Activated CD4-positive, alpha-beta T cell treated with anti-CD3 and anti-CD28 coated beads for 48 hours (primary cell): Measurements from ENCODE around the gene LPAR1.

Experiments used
- DNase-seq: peaks from one replicate; pipeline ENCODE4 v3.0.0-alpha.2; 2020

Gene LPAR1

GRCh38 chr9:110950041-110950645, 88.1 kb downstream of the LPAR1 start:
- no peak for DNase-seq

DNA sequence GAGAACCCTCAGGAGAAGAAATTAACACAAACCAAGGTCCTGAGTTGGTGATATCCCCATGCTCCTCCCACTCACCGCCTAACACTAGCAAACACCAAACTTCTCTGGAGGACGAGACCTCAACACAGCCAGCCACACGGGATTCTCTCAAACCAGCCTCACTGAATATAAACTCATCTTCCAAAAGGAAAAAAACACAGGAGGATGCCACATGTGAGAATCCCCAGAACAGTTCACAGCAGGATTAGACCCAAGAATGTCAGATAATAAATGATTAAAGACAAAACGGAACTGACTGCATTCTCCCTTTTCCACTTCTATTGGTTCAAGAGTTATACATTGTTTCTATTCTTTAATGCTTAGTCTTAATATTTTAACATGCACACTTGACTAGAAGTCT, 89.2 kb downstream of the LPAR1 start:
- DNase-seq = no peak

GRCh38 chr9:110947491-110948044, 90.7 kb downstream of the LPAR1 start:
- DNase-seq = no peak

DNA sequence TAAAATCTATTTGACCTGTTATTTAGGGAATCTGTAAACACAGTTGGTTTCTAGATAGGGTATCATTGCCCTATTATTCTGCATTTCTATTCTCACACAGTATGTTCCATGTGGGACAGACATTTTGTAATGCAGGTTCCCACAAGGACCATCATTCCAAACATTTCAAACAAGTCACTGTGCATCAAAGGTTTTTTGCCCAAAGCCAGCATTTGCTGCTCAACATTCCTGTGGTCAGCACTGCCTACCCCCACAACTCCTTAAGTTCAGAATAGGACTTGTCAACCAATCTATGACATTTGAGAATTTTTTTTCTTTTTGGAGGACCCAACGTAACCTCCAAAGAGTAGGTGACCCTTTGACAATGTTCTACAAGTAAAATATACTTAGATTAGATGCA, 95.7 kb downstream of the LPAR1 start:
- DNase-seq = no peak

DNA sequence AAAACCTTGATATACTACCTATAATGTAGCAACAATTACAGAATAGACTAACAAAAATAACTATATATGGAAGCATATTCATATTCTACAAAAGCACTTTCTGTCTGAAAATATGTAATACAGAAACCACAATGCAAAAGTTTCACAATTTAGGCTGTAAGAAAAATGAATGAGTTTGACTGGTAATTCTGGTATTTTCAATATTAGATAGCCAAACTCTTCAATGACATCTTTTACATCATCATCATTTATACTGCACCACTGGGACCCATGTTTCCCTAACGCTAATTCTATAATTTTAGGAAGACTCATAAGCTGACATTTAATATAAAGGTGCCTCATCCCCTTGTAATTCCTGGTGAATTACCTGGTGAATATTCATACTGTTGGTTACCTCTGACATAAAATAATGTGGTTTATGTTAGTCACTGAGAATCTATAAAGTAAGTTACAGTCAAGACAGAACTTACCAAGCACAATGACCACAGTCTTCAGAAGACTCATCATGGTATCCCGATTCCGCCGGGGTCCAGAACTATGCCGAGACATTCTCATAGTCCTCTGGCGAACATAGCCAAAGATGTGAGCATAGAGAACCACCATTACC, 97.2 kb downstream of the LPAR1 start:
- DNase-seq = no peak

GRCh38 chr9:110939573-110939972, 98.7 kb downstream of the LPAR1 start:
- DNase-seq = no peak

- DNase-seq = no peak
Observed at GRCh38 chr9:110939047-110939446, 99.2 kb downstream of the LPAR1 start.

GRCh38 chr9:110938242-110938641, 100.0 kb downstream of the LPAR1 start:
- no peak for DNase-seq

- DNase-seq = no peak
Observed at GRCh38 chr9:110936719-110937452, 101.4 kb downstream of the LPAR1 start.

DNA sequence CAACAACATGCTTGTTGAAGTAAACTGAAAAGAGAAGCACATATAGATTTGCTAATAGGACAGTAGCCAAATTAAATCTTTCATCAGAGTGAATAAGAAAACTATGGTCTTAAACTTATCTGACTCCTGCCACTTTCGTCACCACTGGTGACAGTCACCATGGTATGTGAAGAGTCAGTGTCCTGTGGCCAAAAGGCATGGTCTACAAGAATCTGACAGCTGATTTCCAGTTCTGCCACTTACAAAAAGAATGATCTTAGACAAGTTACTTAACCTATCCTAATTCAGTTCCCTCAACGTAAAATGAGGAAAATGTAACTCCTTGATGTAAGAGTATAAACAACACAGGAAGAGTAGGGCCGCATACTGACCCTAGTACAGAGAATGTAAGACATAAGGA, 102.0 kb downstream of the LPAR1 start:
- DNase-seq = no peak

DNA sequence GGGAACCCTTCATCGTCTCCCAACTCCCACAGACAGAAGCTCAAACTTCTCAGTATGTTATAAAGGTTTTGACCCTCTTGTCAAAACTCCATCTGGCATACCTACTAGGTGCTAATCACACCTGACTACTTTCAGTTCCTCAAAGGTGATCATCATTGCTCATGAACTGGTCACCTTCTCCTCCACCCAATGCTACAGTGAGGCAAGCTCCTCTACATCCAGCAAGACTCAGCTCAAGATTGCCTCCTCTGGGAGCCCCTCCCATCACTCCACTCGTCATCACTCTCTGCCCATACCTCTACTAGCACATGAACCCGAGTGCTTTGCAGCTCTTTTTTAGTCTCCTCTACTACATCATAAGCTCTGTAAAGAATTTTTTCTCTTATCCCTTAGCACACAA, 102.4 kb downstream of the LPAR1 start:
- DNase-seq = no peak

DNA sequence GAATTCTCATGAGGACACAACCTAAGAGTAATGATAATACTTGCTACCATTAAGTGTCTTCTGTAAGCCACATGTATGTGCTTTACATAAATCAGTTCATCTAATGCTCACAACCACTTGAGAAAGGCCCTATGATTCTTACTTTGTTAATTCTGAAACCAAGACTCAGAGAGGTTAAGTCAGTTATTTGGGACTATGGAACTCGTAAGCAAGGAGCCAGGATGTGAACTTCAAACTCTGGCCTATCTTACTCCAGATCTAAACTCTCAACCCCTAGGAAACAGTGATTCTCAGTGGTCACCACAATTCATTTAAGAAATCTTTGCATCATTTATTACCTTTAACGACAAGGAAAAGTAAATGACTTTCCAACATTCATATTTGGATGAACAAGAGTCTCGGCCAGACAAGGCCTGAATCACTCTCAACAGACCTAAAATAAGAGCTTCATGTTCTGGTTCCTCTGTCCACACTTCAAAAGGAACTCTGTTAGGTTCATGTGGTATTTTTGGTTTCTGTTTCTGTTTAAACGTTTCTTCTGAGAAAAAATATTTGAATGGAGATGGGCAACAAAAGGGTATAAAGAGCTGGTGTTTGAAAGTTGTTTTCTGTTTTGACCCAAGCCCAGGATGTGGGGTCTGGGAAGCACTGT, 104.8 kb downstream of the LPAR1 start:
- DNase-seq = no peak

GRCh38 chr9:110932863-110933262, 105.4 kb downstream of the LPAR1 start:
- no peak for DNase-seq

GRCh38 chr9:110928599-110928998, 109.7 kb downstream of the LPAR1 start:
- DNase-seq = no peak

DNA sequence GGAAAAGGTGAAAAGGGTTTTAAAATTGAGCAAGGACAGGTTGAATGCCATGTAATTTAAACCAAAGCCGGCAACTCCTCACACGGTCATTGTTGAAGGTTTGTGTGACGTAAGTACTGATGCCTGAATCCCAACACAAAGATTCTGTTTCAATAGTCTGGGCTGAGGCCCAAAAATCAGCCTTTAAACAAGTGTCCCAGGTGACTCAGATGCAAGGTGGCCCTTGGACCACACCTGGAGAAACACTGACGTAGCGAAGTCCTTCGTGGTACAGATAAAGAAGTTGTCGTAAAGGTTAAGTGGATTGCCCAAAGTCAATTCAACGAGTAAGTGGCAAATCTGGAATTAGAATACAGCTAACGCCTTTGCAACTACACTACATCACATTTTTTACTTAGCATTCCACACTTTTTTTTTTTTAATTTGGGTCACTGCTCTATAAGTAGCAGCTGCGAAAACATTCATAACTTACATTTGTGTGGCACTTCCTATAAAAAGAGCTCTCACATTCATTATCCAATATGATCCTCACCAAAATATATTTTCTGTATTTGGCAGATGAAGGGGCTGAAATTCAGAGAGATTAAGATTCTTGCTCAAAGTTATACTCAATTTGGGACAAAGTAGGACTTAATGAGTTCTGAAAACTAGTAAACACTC, 111.3 kb downstream of the LPAR1 start:
- DNase-seq = no peak

GRCh38 chr9:110923601-110924000, 114.7 kb downstream of the LPAR1 start:
- DNase-seq = no peak

- DNase-seq = no peak
Observed at GRCh38 chr9:110922145-110922544, 116.1 kb downstream of the LPAR1 start.

DNA sequence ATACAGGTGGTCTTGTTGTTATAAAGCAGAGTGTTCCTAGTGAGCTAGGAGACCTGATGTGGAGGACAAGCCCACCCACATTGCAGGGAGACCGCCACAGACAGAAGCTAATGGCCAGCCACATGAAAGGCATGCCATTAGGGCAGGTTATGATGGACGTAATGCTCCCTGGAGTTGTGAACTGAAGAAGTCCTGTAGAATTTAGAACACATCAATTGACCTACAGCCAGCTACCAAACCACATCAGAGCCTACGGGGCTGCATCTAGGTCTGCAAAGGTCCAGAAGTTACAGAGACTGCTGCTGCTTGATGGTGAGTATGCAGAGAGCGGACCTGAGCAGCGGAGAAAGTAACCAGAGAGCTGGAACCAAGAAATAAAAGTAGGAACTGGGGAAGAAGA, 116.6 kb downstream of the LPAR1 start:
- no peak for DNase-seq

DNA sequence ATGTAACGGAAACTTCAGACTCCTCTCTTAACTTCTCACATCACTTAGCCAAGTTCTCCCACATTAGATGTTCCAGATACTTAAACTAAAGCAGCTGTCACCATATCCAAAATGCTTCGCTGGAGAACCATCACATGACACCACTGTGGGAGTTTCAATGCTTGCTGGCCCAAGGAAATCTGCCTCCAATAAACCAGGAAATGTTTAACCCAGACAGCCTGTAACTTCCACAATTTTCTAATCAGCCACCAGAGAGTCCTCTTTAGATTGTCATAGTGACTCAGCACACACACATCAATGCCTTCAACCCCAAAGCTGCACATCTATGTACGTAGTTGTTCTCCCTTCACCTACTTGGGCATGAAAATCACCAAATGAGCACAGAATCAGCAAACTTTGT, 118.7 kb downstream of the LPAR1 start:
- no peak for DNase-seq

GRCh38 chr9:110919050-110919435, 119.2 kb downstream of the LPAR1 start:
- DNase-seq = no peak

DNA sequence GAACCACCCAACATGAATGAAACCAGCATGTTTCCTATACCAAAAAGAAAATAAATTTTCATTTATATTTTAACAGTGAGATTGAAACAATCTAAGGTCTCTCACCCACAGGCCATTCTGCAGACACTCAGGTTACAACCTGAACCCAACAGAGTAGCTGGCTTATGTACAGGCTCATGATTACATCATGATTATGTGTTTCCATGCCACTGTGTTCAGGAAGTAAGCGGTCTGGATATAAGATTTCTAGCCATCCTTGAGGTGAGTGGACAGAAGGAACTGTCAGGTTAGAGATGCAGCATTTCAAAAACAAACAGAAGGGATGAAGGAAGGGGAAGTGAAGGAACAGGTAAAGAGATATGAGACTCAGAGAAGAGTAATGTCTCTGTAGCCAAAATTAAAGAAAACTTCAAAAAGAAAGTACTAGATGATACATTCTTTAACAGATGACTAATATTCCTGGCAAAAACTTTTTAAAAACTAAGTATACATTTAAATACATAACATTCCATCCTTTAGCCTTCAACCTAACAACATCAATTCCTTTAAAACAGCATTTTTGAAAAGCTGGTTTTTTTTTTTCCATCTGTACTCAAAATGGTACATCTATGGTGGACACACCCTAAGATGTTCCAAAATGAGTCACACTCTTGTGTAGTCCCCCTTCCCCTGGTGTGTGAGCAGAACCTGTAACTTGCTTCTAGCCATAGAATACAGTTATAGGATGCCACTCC, 119.8 kb downstream of the LPAR1 start:
- DNase-seq = no peak

- DNase-seq = no peak
Observed at GRCh38 chr9:110916403-110916802, 121.9 kb downstream of the LPAR1 start.
